SK-N-SH (cell line): Measurements from ENCODE around the gene NDST4. TPM values are rescaled to one million over a fixed set of nuclear protein-coding genes. Genes with fewer than 3 reads are reported as not detected.

Source experiments
- CTCF ChIA-PET: fragments of 300-600, 350-600 bp; formaldehyde crosslinking; extraction: SDS; loops from one replicate; lab custom pipeline; 2021; lab: Yijun Ruan, JAX
- POLR2A ChIA-PET: fragments of 350-600 bp; sonication (Branson Sonifier 250); formaldehyde crosslinking; extraction: SDS; loops from one replicate; lab custom pipeline; 2020; ENCODE audit warnings: antibody characterized with exemption, inconsistent platforms; lab: Yijun Ruan, JAX
- DNase-seq: peaks from one replicate; pipeline ENCODE4 v3.0.0; 2012
- H2AFZ ChIP-seq: fragments of 200-600 bp; sonication (generic); 2 replicates; pipeline ENCODE4 v1.8.1; 2016; ENCODE audit warnings: antibody characterized with exemption, mild to moderate bottlenecking, low read depth
- H3F3A ChIP-seq: fragments of 200-600 bp; sonication (generic); replicated peaks from 2 replicates; pipeline ENCODE3; 2016; ENCODE audit warnings: antibody characterized with exemption, mild to moderate bottlenecking; ENCODE audit not compliant: insufficient read depth
- H3K27ac ChIP-seq, 2 experiments: fragments of 200-500 bp in 1 of 2; fragments of 200-600 bp in 1 of 2; sonication (Bioruptor generic) in 1 of 2; sonication (generic), shearing (Covaris generic) in 1 of 2; 2 replicates each; pipeline versions ENCODE4 v1.5.1 to v1.6.1; 2014 to 2016; ENCODE audit warnings: low read depth in 2 of 2, inconsistent platforms in 1 of 2, low read length in 1 of 2, mild to moderate bottlenecking in 1 of 2, mixed read lengths in 1 of 2
- H3K27me3 ChIP-seq: fragments of 200-600 bp; sonication (generic), shearing (Covaris generic); 2 replicates; pipeline ENCODE4 v1.6.1; 2016; ENCODE audit warnings: mixed run types; ENCODE audit not compliant: insufficient read depth
- H3K36me3 ChIP-seq, 2 experiments: fragments of 200-500 bp in 1 of 2; fragments of 200-600 bp in 1 of 2; sonication (Bioruptor generic) in 1 of 2; sonication (generic) in 1 of 2; replicated peaks in 1 of 2; 2 replicates each; pipeline versions ENCODE3 to v1.5.1; 2014 to 2016; ENCODE audit warnings: low read length in 1 of 2, mild to moderate bottlenecking in 1 of 2; ENCODE audit not compliant: insufficient read depth in 2 of 2, control insufficient read depth in 1 of 2
- H3K4me1 ChIP-seq, 2 experiments: fragments of 200-500 bp in 1 of 2; fragments of 200-600 bp in 1 of 2; sonication (Bioruptor generic) in 1 of 2; sonication (generic), shearing (Covaris generic) in 1 of 2; 2 replicates each; pipeline versions ENCODE4 v1.5.1 to v1.6.1; 2014 to 2016; ENCODE audit warnings: low read depth in 1 of 2, low read length in 1 of 2, mixed run types in 1 of 2; ENCODE audit not compliant: insufficient read depth in 2 of 2, control insufficient read depth in 1 of 2
- H3K4me2 ChIP-seq: fragments of 200-600 bp; sonication (generic), shearing (Covaris generic); 2 replicates; pipeline ENCODE4 v1.6.1; 2017; ENCODE audit warnings: mixed run types
- H3K4me3 ChIP-seq, 2 experiments: fragments of 200-500 bp in 1 of 2; fragments of 200-600 bp in 1 of 2; sonication (Bioruptor generic) in 1 of 2; sonication (generic), shearing (Covaris generic) in 1 of 2; 2 replicates each; pipeline versions ENCODE4 v1.5.1 to v1.8.1; 2014 to 2016; ENCODE audit warnings: low read depth in 2 of 2, inconsistent platforms in 1 of 2, low read length in 1 of 2, mild to moderate bottlenecking in 1 of 2, mixed read lengths in 1 of 2, moderate library complexity in 1 of 2
- H3K79me2 ChIP-seq: fragments of 200-600 bp; sonication (generic); 2 replicates; pipeline ENCODE4 v1.8.1; 2017; ENCODE audit warnings: mild to moderate bottlenecking; ENCODE audit not compliant: insufficient read depth
- H3K9ac ChIP-seq: fragments of 200-600 bp; sonication (generic); 2 replicates; pipeline ENCODE4 v1.6.1; 2017; ENCODE audit warnings: mixed run types
- H3K9me2 ChIP-seq: fragments of 200-600 bp; sonication (generic); 2 replicates; pipeline ENCODE4 v1.6.1; 2017; ENCODE audit warnings: mixed run types
- H3K9me3 ChIP-seq: fragments of 200-600 bp; sonication (generic); 2 replicates; pipeline ENCODE4 v1.6.1; 2017; ENCODE audit warnings: mixed run types, mild to moderate bottlenecking, moderate library complexity
- H4K20me1 ChIP-seq: fragments of 200-600 bp; sonication (generic); 2 replicates; pipeline ENCODE4 v1.6.1; 2017; ENCODE audit warnings: mild to moderate bottlenecking, mixed run types; ENCODE audit not compliant: insufficient read depth
- CHD2 ChIP-seq: fragments of 150-350 bp; IDR thresholded peaks from 2 replicates; pipeline ENCODE4 v1.6.1; 2018; ENCODE audit warnings: low read length; ENCODE audit not compliant: partially characterized antibody
- CTCF ChIP-seq: fragments of 200-600 bp; sonication (generic); IDR thresholded peaks from 2 replicates; pipeline ENCODE4 v1.6.1; 2017; ENCODE audit warnings: antibody characterized with exemption, mild to moderate bottlenecking, moderate library complexity
- ELF1 ChIP-seq: IDR thresholded peaks from 2 replicates; pipeline ENCODE4 v1.4.0; 2012
- FOXJ3 ChIP-seq: sonication (generic); formaldehyde crosslinking; IDR thresholded peaks from 2 replicates; pipeline ENCODE4 v1.5.1; 2020; ENCODE audit warnings: mild to moderate bottlenecking, missing genetic modification reagents
- FOXM1 ChIP-seq: IDR thresholded peaks from 2 replicates; pipeline ENCODE4 v1.4.0; 2012; ENCODE audit warnings: low read depth, mild to moderate bottlenecking
- GABPA ChIP-seq: IDR thresholded peaks from 2 replicates; pipeline ENCODE4 v1.4.0; 2012; ENCODE audit warnings: low read depth, mild to moderate bottlenecking
- GATA2 ChIP-seq: sonication (generic); formaldehyde crosslinking; IDR thresholded peaks from 2 replicates; pipeline ENCODE4 v1.5.0; 2020; ENCODE audit warnings: mild to moderate bottlenecking, missing genetic modification reagents
- IRF3 ChIP-seq: fragments of 150-350 bp; IDR thresholded peaks from 2 replicates; pipeline ENCODE4 v1.6.1; 2016; ENCODE audit warnings: mild to moderate bottlenecking, low read depth, low read length
- MAX ChIP-seq: IDR thresholded peaks from 2 replicates; pipeline ENCODE4 v1.4.0; 2012; ENCODE audit warnings: low read depth
- MEF2A ChIP-seq: IDR thresholded peaks from 2 replicates; pipeline ENCODE4 v1.4.0; 2012; ENCODE audit warnings: low read depth, borderline replicate concordance
- NFIC ChIP-seq: IDR thresholded peaks from 2 replicates; pipeline ENCODE4 v1.4.0; 2012; ENCODE audit warnings: borderline replicate concordance
- NRF1 ChIP-seq: IDR thresholded peaks from 2 replicates; pipeline ENCODE4 v1.6.1; 2012; ENCODE audit warnings: low read depth, mild to moderate bottlenecking, low read length
- PBX3 ChIP-seq: IDR thresholded peaks from 2 replicates; pipeline ENCODE4; 2012
- POLR2AphosphoS5 ChIP-seq: IDR thresholded peaks from 2 replicates; pipeline ENCODE4 v1.6.1; 2012; ENCODE audit warnings: low read depth, low read length
- RCOR1 ChIP-seq: fragments of 150-350 bp; IDR thresholded peaks from 2 replicates; pipeline ENCODE4 v1.6.1; 2017; ENCODE audit warnings: antibody characterized with exemption, low read length
- RFX5 ChIP-seq: IDR thresholded peaks from 2 replicates; pipeline ENCODE4 v1.6.1; 2012; ENCODE audit warnings: mild to moderate bottlenecking, improper control_type of control experiment, low read length
- SMC3 ChIP-seq: IDR thresholded peaks from 2 replicates; pipeline ENCODE4 v1.6.1; 2012; ENCODE audit warnings: low read depth, low read length, improper control_type of control experiment
- TEAD4 ChIP-seq: IDR thresholded peaks from 2 replicates; pipeline ENCODE4 v1.4.0; 2012; ENCODE audit warnings: mild to moderate bottlenecking, borderline replicate concordance; ENCODE audit not compliant: insufficient read depth
- USF1 ChIP-seq: IDR thresholded peaks from 2 replicates; pipeline ENCODE4 v1.4.0; 2012; ENCODE audit warnings: low read depth, borderline replicate concordance
- USF2 ChIP-seq: fragments of 150-350 bp; IDR thresholded peaks from 2 replicates; pipeline ENCODE4 v1.6.1; 2017; ENCODE audit warnings: antibody characterized with exemption, low read length, low read depth, borderline replicate concordance
- ZBTB33 ChIP-seq: IDR thresholded peaks from 2 replicates; pipeline ENCODE4 v1.4.0; 2012; ENCODE audit warnings: low read depth, borderline replicate concordance
- WGBS: methylation state at CpG from one replicate; pipeline ENCODE4 v1.1.6; 2017; ENCODE audit warnings: low lambda C conversion rate; 5-methylcytosine and 5-hydroxymethylcytosine counted together
- polyA plus RNA-seq, 3 experiments: library from polyadenylated mRNA; depleted of rRNA; stranded (reverse); fragments of >200 nt; gene quantifications; 2 replicates each; pipeline ENCODE4 v1.2.3, GENCODE V29; 2012

The NDST4 gene
- polyA plus RNA-seq, 1 of the 3 experiments (the other 2 are of a cell fraction), result not detected

GRCh38 chr4:115058533-115058932, 54.9 kb downstream of the NDST4 start:
- no peaks in the 10 kb centered on the region for H3K9me2 ChIP-seq
- no peaks in the 10 kb centered on the region for H3K4me1 ChIP-seq
- H4K20me1 ChIP-seq, result no peaks in the 10 kb centered on the region
- no peak for DNase-seq
- no peaks in the 10 kb centered on the region; the same call in 1 of the 2 replicates for H3K27me3 ChIP-seq
- H3K79me2 ChIP-seq, result no peaks in the 10 kb centered on the region
- no peaks in the 10 kb centered on the region for H3K9me3 ChIP-seq
- no peak overlapping the region for H2AFZ ChIP-seq
- TF ChIP-seq POLR2AphosphoS5 (no peak), MAX (no peak), PBX3 (no peak), IRF3 (no peak), RFX5 (no peak), ELF1 (no peak), NRF1 (no peak), GATA2 (CRISPR knock-in tag) (no peak)
- H3K4me3 ChIP-seq, result no peak overlapping the region
- H3K4me2 ChIP-seq, result no peak overlapping the region
- H3K36me3 ChIP-seq, result no peaks in the 10 kb centered on the region
- H3K27ac ChIP-seq, result no peak overlapping the region
- CTCF ChIA-PET, result interaction anchor here (1.8 kb wide), 1 partner anchor 16 kb away, joined by 4 read pairs; no protein-coding TSS in a partner anchor
- WGBS, result 7% methylated on average over 1 of the region's 1 CpG
- no peaks in the 10 kb centered on the region for H3F3A ChIP-seq
- POLR2A ChIA-PET, result no interaction called here
- no peak overlapping the region for H3K9ac ChIP-seq

GRCh38 chr4:115054836-115055235, 58.6 kb downstream of the NDST4 start:
- Histone ChIP-seq H3K4me3 (no peak overlapping the region), H3K9ac (no peak overlapping the region), H3K9me3 (no peaks in the 10 kb centered on the region), H3K36me3 (no peaks in the 10 kb centered on the region), H3K9me2 (no peaks in the 10 kb centered on the region), H3K4me2 (no peak overlapping the region), H3K4me1 (no peaks in the 10 kb centered on the region), H3K27me3 (no peaks in the 10 kb centered on the region; the same call in 1 of the 2 replicates), H4K20me1 (no peaks in the 10 kb centered on the region), H3K79me2 (no peaks in the 10 kb centered on the region), H2AFZ (no peak overlapping the region), H3F3A (no peaks in the 10 kb centered on the region), H3K27ac (no peak overlapping the region)
- DNase-seq, result no peak
- 29% methylated on average over 4 of the region's 4 CpGs for WGBS
- TF ChIP-seq FOXM1 (no peak), SMC3 (no peak), NFIC (no peak), GATA2 (CRISPR knock-in tag) (no peak), GABPA (no peak), CHD2 (no peak), TEAD4 (no peak), USF2 (no peak), FOXJ3 (CRISPR knock-in tag) (no peak), RFX5 (no peak), ELF1 (no peak), MEF2A (no peak), POLR2AphosphoS5 (no peak), ZBTB33 (no peak), RCOR1 (no peak), NRF1 (no peak), USF1 (no peak), CTCF (no peak)
- POLR2A ChIA-PET, result no interaction called here
- CTCF ChIA-PET, result no interaction called here
